Osteocyte (in vitro differentiated cells): ENCODE measurements around the gene SLC25A10. TPM values are rescaled to one million over a fixed set of nuclear protein-coding genes. Genes with fewer than 3 reads are reported as not detected.

Experiments used
- DNase-seq: peaks from one replicate; pipeline ENCODE4 v3.0.0; 2021; ENCODE audit warnings: mixed read lengths; ENCODE audit not compliant: unreplicated experiment; ENCODE audit errors: extremely low spot score
- H3K27ac Mint-ChIP-seq: one replicate; pipeline ENCODE4 v1.8.0; 2021; ENCODE audit warnings: mild to moderate bottlenecking, mixed read lengths; ENCODE audit not compliant: unreplicated experiment
- H3K27me3 Mint-ChIP-seq: one replicate; pipeline ENCODE4 v1.8.0; 2021; ENCODE audit warnings: mixed read lengths; ENCODE audit not compliant: unreplicated experiment
- H3K36me3 Mint-ChIP-seq: one replicate; pipeline ENCODE4 v1.8.0; 2021; ENCODE audit warnings: mixed read lengths; ENCODE audit not compliant: unreplicated experiment
- H3K4me1 Mint-ChIP-seq: one replicate; pipeline ENCODE4 v1.8.0; 2021; ENCODE audit warnings: mixed read lengths; ENCODE audit not compliant: unreplicated experiment
- H3K4me3 Mint-ChIP-seq: one replicate; pipeline ENCODE4 v1.8.0; 2021; ENCODE audit warnings: mild to moderate bottlenecking, moderate library complexity, mixed read lengths; ENCODE audit not compliant: unreplicated experiment
- H3K9me3 Mint-ChIP-seq: one replicate; pipeline ENCODE4 v1.8.0; 2021; ENCODE audit warnings: mixed read lengths; ENCODE audit not compliant: unreplicated experiment
- total RNA-seq: library from RNA; stranded (reverse); gene quantifications from 2 replicates; pipeline ENCODE4 v1.2.1, GENCODE V29; 2021
- TF ChIP-seq, protein P1 (sequence below): fragments of 200-600 bp; sonication (generic); IDR thresholded peaks from 2 replicates; pipeline ENCODE4 v1.5.0; 2021; ENCODE audit warnings: antibody characterized with exemption, mild to moderate bottlenecking, moderate library complexity

SLC25A10 gene
- total RNA-seq, 1 donor from 2014 or later: 9.5 TPM

DNA sequence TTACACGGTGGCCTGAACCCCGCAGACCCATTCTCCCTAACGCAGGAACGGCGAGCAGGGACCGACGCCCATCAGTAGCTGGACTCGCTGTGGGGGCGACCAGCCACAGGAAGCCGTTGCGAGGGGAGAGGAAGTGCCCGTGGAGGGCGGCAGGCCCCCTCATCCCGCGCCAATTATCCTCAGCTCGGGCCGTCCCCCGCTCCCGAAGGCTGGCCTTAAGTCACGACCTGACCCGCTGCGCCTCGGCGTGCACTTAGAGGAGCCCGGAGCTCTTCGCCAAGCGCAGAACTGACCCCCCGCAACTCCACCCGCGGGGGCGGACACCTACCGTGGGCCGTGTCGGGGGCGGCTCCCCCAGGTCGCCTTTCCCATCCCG lies 28.9 kb upstream of the SLC25A10 start:
- H3K4me1 Mint-ChIP-seq: peaks cover 33% of the 10 kb centered on the region
- H3K4me3 Mint-ChIP-seq: peak overlapping the region; percentile 87

DNA sequence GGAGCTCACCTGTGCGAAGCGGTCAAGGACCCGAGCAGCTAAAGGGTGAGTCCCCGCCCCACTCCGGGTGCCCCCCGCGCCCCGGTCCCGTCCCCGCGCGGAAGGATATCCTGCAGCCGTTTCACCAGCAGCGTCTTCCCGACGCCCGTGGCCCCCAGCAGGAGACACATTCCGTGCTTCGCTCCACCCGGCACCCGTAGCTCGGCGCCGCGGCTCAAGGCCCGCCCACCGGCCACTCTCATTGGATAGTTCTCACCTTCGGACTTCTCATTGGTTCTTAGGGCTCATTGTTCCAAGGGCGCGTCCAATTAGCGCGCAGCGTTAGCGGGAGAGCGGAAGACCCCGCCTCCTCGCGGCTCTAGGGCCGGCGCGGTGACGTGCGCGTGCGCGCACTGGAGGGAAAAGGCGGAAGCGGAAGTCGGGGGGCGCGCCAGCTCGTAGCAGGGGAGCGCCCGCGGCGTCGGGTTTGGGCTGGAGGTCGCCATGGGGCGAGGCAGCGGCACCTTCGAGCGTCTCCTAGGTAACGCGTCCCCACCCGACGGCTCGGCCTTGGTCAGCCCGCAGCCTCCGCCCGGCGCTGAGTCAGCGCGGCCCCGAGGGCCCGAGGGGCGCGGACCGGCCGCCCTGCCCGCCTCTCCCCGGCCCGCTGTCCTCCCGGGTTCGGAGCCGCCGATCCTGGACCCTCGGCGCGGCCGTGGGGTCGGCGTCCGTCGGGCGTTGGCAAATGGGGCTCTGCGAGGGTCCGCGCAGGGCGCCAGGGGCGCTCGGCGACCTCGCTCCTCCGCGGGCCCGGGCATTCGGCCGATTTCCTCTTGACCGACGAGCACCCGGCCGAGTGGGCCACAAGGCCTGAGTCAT lies 28.3 kb upstream of the SLC25A10 start, which contains the start of the genes ARL16 and HGS:
TSS of gene ARL16 (minus strand) at position 214 of the 858 bp plus-strand sequence. CDS start at position 170, 44 bp downstream.
TSS of gene HGS (plus strand) at position 428 of the 858 bp plus-strand sequence. CDS start at position 484, 56 bp downstream.
- Mint-ChIP-seq H3K36me3 (peaks cover 22% of the 10 kb centered on the region), H3K9me3 (no peaks in the 10 kb centered on the region), H3K27me3 (no peaks in the 10 kb centered on the region), H3K4me1 (peaks cover 33% of the 10 kb centered on the region), H3K27ac (peak within 1 kb of the TSS; percentile 89), H3K4me3 (peak within 1 kb of the TSS; percentile 87)
- TF ChIP-seq, protein P1, sequence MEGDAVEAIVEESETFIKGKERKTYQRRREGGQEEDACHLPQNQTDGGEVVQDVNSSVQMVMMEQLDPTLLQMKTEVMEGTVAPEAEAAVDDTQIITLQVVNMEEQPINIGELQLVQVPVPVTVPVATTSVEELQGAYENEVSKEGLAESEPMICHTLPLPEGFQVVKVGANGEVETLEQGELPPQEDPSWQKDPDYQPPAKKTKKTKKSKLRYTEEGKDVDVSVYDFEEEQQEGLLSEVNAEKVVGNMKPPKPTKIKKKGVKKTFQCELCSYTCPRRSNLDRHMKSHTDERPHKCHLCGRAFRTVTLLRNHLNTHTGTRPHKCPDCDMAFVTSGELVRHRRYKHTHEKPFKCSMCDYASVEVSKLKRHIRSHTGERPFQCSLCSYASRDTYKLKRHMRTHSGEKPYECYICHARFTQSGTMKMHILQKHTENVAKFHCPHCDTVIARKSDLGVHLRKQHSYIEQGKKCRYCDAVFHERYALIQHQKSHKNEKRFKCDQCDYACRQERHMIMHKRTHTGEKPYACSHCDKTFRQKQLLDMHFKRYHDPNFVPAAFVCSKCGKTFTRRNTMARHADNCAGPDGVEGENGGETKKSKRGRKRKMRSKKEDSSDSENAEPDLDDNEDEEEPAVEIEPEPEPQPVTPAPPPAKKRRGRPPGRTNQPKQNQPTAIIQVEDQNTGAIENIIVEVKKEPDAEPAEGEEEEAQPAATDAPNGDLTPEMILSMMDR: no peak
- DNase-seq: peak; percentile 99

More for the DNA sequence above, 28.9 kb upstream of the SLC25A10 start:
- TF ChIP-seq, protein P1: no peak
- H3K27ac Mint-ChIP-seq: peak overlapping the region; percentile 81
- H3K9me3 Mint-ChIP-seq: no peaks in the 10 kb centered on the region
- H3K27me3 Mint-ChIP-seq: no peaks in the 10 kb centered on the region
- peaks cover 19% of the 10 kb centered on the region for H3K36me3 Mint-ChIP-seq
- no peak for DNase-seq

DNA sequence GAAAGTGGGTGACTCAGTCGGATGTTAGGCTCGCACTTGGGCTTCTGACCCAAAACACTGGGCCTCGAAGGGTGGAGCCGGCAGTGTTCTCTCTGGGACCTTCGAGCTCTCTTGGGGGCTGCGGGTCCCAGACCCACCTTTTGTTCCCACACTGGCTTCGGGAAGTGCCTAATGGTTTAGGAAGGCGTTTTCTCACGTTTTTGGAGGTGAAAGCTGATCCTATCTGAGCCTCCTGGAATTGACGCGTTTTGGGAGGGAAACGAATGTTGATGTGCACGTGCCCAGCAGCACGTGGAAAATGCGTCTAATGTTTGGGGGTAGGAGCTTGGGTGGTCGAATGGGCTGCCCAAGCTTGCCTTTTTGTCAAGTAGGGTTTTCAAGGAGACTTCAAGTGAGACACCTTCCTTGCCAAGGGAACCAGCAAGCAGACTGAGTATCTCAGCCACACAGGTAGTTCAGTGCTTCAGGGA lies 27.6 kb upstream of the SLC25A10 start:
- Mint-ChIP-seq H3K27me3 (no peaks in the 10 kb centered on the region), H3K27ac (peak overlapping the region; percentile 89), H3K4me1 (peaks cover 33% of the 10 kb centered on the region), H3K4me3 (peak overlapping the region; percentile 81), H3K9me3 (no peaks in the 10 kb centered on the region), H3K36me3 (peaks cover 28% of the 10 kb centered on the region)
- TF ChIP-seq, protein P1: no peak
- DNase-seq: no peak

DNA sequence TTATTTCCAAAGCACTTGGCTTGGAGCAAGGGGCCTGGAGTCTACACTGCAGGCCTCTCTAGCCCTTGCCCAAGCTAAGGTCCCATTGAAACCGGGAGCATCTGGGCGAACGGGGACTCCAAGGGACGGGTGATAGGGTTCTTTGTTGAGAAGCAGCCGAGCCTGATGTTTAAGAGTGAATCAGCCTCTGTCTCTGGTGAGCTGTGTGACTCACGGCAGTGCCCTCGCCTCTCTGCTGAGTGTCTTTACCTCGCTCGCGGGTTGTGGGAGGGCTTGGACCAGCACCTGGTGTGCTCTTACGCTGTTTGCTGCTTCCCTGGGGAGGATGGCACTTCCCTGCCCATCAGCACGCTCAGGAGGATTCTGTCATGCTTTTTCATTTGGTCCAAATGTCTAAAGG lies 27.0 kb upstream of the SLC25A10 start:
- Mint-ChIP-seq H3K9me3 (no peaks in the 10 kb centered on the region), H3K27ac (peak overlapping the region; percentile 89), H3K4me1 (peaks cover 33% of the 10 kb centered on the region), H3K4me3 (peak overlapping the region; percentile 81), H3K36me3 (peaks cover 34% of the 10 kb centered on the region), H3K27me3 (no peaks in the 10 kb centered on the region)
- DNase-seq: no peak
- TF ChIP-seq, protein P1: no peak

DNA sequence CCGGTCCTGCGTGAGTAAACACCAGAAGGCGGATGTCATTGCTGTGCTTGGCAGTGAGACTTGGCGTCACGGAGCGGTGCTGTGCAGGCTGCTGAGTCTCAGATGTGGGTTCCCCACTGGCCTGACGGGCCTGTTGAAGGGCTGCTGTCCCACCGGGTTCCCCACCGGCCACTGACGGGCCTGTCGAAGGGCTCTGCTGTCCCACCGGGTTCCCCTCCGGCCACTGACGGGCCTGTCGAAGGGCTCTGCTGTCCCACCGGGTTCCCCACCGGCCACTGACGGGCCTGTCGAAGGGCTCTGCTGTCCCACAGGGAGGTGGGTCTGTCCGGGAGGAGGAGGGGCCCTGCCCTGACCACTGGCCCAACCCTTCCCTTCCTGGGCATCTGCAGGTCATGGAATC lies 25.5 kb upstream of the SLC25A10 start:
- no peak for DNase-seq
- peaks cover 39% of the 10 kb centered on the region for H3K36me3 Mint-ChIP-seq
- no peaks in the 10 kb centered on the region for H3K27me3 Mint-ChIP-seq
- peaks cover 30% of the 10 kb centered on the region for H3K4me1 Mint-ChIP-seq
- H3K27ac Mint-ChIP-seq: peak overlapping the region; percentile 27
- TF ChIP-seq, protein P1: no peak
- H3K4me3 Mint-ChIP-seq: no peak overlapping the region
- no peaks in the 10 kb centered on the region for H3K9me3 Mint-ChIP-seq
